Fibroblast of lung (primary cell): Measurements from ENCODE around the gene PRPSAP1. TPM values are rescaled to one million over a fixed set of nuclear protein-coding genes. Genes with fewer than 3 reads are reported as not detected.
A peak's percentile ranks its signal among the peaks of the same experiment; 100 is the strongest.

ENCODE experiments used
- DNase-seq, 2 donors: peaks; one replicate each; pipeline versions ENCODE4 v3.0.0 to v3.0.0-alpha.2; 2010; ENCODE audit warnings: low read depth in 2 of 2
- H2AFZ ChIP-seq: 2 replicates; pipeline ENCODE4 v1.5.1; 2012; ENCODE audit warnings: low read length, control low read depth, inconsistent platforms
- H3K27ac ChIP-seq: 2 replicates; pipeline ENCODE4 v1.5.1; 2011; ENCODE audit warnings: low read length, control low read depth; ENCODE audit not compliant: insufficient read depth
- H3K27me3 ChIP-seq: 2 replicates; pipeline ENCODE4 v1.5.1; 2011; ENCODE audit warnings: mild to moderate bottlenecking, low read length; ENCODE audit not compliant: control insufficient read depth, insufficient read depth
- H3K36me3 ChIP-seq: 2 replicates; pipeline ENCODE4 v1.5.1; 2011; ENCODE audit warnings: low read length; ENCODE audit not compliant: control insufficient read depth, insufficient read depth
- H3K4me1 ChIP-seq: 2 replicates; pipeline ENCODE4 v1.5.1; 2011; ENCODE audit warnings: low read length; ENCODE audit not compliant: control insufficient read depth, insufficient read depth; ENCODE audit errors: extremely low read depth
- H3K4me2 ChIP-seq: 2 replicates; pipeline ENCODE4 v1.5.1; 2011; ENCODE audit warnings: low read length, control low read depth; ENCODE audit not compliant: insufficient read depth; ENCODE audit errors: extremely low read depth
- H3K4me3 ChIP-seq, 4 experiments: fragments of 200-600 bp in 1 of 4; sonication (generic) in 1 of 4; replicated peaks in 1 of 4; 2 replicates each; pipeline ENCODE4 v1.5.1; 2011 to 2016; ENCODE audit warnings: low read length in 4 of 4, low read depth in 3 of 4, mild to moderate bottlenecking in 3 of 4, control low read depth in 2 of 4, inconsistent platforms in 1 of 4, mixed read lengths in 1 of 4; ENCODE audit not compliant: insufficient read depth in 1 of 4; ENCODE audit errors: control extremely low read depth in 1 of 4
- H3K79me2 ChIP-seq: 2 replicates; pipeline ENCODE4 v1.5.1; 2012; ENCODE audit warnings: mild to moderate bottlenecking, low read length, inconsistent platforms; ENCODE audit not compliant: control insufficient read depth, insufficient read depth
- H3K9ac ChIP-seq: 2 replicates; pipeline ENCODE4 v1.5.1; 2011; ENCODE audit warnings: mild to moderate bottlenecking, low read length, control low read depth; ENCODE audit not compliant: insufficient read depth
- H3K9me3 ChIP-seq: 2 replicates; pipeline ENCODE4 v1.5.1; 2012; ENCODE audit warnings: low read depth, low read length; ENCODE audit not compliant: control insufficient read depth, insufficient read depth
- H4K20me1 ChIP-seq: 2 replicates; pipeline ENCODE4 v1.5.1; 2011; ENCODE audit warnings: low read length; ENCODE audit not compliant: control insufficient read depth, insufficient read depth; ENCODE audit errors: extremely low read depth
- EZH2 ChIP-seq: IDR thresholded peaks from 2 replicates; pipeline ENCODE4 v1.5.1; 2012; ENCODE audit warnings: low read length, control low read depth, mild to moderate bottlenecking; ENCODE audit errors: missing control alignments
- polyA plus RNA-seq, 2 donors: library from polyadenylated mRNA; depleted of rRNA in 1 of 2; stranded (reverse) in 1 of 2; unstranded in 1 of 2; fragments of >200 nt; gene quantifications; 2 replicates each; pipeline ENCODE4 v1.2.1, GENCODE V29; 2011 to 2012; ENCODE audit warnings: missing spikeins in 1 of 2
- total RNA-seq: library from RNA; depleted of rRNA; stranded (reverse); fragments of >200 nt; gene quantifications from 2 replicates; pipeline ENCODE4 v1.2.1, GENCODE V29; 2014
- TF ChIP-seq, protein P1 (sequence below), 2 donors: IDR thresholded peaks in 1 of 2; conservative IDR thresholded peaks in 1 of 2; 1 replicate in 1 of 2; 2 replicates in 1 of 2; pipeline ENCODE4 v1.5.1; 2011 to 2012; ENCODE audit warnings: low read length in 2 of 2, control low read depth in 1 of 2, inconsistent platforms in 1 of 2, low read depth in 1 of 2, mild to moderate bottlenecking in 1 of 2

Gene PRPSAP1
- total and polyA plus RNA-seq, 2 donors (not counting 1 experiment from before 2014, with no cell fraction given) = 32.7 to 56.9 TPM

- H2AFZ ChIP-seq = peak overlapping the region; percentile 5
- TF ChIP-seq EZH2 = no peak
- TF ChIP-seq, protein P1, sequence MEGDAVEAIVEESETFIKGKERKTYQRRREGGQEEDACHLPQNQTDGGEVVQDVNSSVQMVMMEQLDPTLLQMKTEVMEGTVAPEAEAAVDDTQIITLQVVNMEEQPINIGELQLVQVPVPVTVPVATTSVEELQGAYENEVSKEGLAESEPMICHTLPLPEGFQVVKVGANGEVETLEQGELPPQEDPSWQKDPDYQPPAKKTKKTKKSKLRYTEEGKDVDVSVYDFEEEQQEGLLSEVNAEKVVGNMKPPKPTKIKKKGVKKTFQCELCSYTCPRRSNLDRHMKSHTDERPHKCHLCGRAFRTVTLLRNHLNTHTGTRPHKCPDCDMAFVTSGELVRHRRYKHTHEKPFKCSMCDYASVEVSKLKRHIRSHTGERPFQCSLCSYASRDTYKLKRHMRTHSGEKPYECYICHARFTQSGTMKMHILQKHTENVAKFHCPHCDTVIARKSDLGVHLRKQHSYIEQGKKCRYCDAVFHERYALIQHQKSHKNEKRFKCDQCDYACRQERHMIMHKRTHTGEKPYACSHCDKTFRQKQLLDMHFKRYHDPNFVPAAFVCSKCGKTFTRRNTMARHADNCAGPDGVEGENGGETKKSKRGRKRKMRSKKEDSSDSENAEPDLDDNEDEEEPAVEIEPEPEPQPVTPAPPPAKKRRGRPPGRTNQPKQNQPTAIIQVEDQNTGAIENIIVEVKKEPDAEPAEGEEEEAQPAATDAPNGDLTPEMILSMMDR (conservative IDR thresholded peaks at IDR 0.05 in 1 of 2, IDR thresholded peaks at IDR 0.05 in 1 of 2; ENCODE audit: low read depth in 1 of 2, low read length in 2 of 2) = no peak
- H3K36me3 ChIP-seq = no peaks in the 10 kb centered on the region
- H3K4me2 ChIP-seq = no peak overlapping the region
- no peak overlapping the region for H3K9ac ChIP-seq
- H3K4me3 ChIP-seq = no peak overlapping the region
- no peak for DNase-seq
- H3K79me2 ChIP-seq = peaks cover 12% of the 10 kb centered on the region
- no peaks in the 10 kb centered on the region for H3K4me1 ChIP-seq
- no peaks in the 10 kb centered on the region for H3K27me3 ChIP-seq
- H4K20me1 ChIP-seq = no peaks in the 10 kb centered on the region
- H3K27ac ChIP-seq = no peak overlapping the region
- H3K9me3 ChIP-seq = no peaks in the 10 kb centered on the region
These were observed 1.1 kb upstream of the PRPSAP1 start for GRCh38 chr17:76354747-76355310.

DNA sequence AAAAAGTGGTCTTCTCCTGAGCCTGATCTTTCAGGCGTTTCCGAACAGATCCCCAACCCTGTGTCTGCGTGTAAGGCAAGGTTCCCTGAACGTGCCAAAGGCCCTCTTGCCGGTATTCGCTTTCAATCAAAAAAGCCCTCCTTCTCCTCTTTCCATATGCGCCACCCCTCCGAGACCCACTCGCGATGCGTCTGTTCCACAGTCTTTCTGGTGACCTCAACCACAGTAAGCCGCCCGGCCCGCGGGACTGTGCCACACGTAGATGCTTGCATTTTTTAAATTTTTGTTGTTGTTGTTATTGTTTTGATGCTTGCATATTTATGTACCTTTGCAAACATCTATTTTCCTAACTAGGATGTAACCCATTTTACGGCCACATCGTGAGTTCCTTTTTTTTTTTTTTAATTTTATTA is 607 bp upstream of the PRPSAP1 start:
- Histone ChIP-seq H3K9ac (peak overlapping the region; percentile 95), H3K9me3 (no peaks in the 10 kb centered on the region), H3K4me3 (peak overlapping the region; percentile 63 to 87 (median 76)), H3K27ac (peak overlapping the region; percentile 98), H3K4me2 (peak overlapping the region; percentile 88), H3K79me2 (peaks cover 12% of the 10 kb centered on the region), H2AFZ (peak overlapping the region; percentile 91), H3K36me3 (no peaks in the 10 kb centered on the region), H3K4me1 (no peaks in the 10 kb centered on the region), H3K27me3 (no peaks in the 10 kb centered on the region), H4K20me1 (no peaks in the 10 kb centered on the region)
- DNase-seq = no peak
- no peak for TF ChIP-seq EZH2
- TF ChIP-seq, protein P1 (conservative IDR thresholded peaks at IDR 0.05 in 1 of 2, IDR thresholded peaks at IDR 0.05 in 1 of 2; ENCODE audit: low read depth in 1 of 2, low read length in 2 of 2) = no peak

- H3K27ac ChIP-seq = peak overlapping the region; percentile 98
- H3K79me2 ChIP-seq = peaks cover 12% of the 10 kb centered on the region
- no peaks in the 10 kb centered on the region for H3K4me1 ChIP-seq
- peak overlapping the region; percentile 63 to 87 (median 76) for H3K4me3 ChIP-seq
- H3K9ac ChIP-seq = peak overlapping the region; percentile 95
- no peaks in the 10 kb centered on the region for H4K20me1 ChIP-seq
- peak overlapping the region; percentile 61 for H2AFZ ChIP-seq
- peak overlapping the region; percentile 88 for H3K4me2 ChIP-seq
- no peak for TF ChIP-seq EZH2
- TF ChIP-seq, protein P1 (conservative IDR thresholded peaks at IDR 0.05 in 1 of 2, IDR thresholded peaks at IDR 0.05 in 1 of 2; ENCODE audit: low read depth in 1 of 2, low read length in 2 of 2) = no peak
- H3K36me3 ChIP-seq = no peaks in the 10 kb centered on the region
- no peaks in the 10 kb centered on the region for H3K9me3 ChIP-seq
- H3K27me3 ChIP-seq = no peaks in the 10 kb centered on the region
- DNase-seq = no peak
These were observed 615 bp downstream of the PRPSAP1 start for GRCh38 chr17:76353004-76353598.
